ENCODE data around the gene SLC17A8.
"Not testable (repeated sequence)": the region's sequence is repeated elsewhere in the genome, so short reads cannot be mapped to it uniquely, and the experiment has no call there.

SLC17A8 gene

DNA sequence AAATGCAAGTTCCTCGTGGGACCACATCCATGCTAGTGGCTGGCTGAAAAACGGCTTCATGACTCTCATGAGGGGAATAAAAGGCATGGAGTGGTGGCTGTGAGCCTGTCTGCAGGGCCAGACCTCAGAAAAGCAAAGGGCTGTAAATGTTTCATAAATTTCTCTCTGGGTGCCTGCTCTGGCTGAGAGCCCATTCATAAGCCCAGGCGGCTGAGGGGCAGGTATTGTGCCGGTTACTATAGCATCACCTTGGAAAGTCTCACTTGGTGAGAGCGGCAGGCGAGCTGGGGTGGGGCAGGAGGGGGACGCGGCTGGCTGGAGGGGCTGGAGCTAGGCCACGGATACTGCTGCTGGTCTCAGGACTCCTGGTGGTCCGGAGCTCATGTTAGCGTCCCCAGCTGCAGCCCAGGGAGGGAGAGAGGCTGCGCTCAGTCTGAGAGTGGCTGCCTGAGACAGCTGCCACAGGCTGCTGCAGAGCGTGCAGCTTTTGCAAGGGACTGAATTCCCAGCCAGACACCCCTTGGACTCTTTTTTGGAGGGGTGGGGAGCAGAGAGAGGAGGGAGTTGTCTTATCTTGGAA is at the start of gene SLC17A8:
SLC17A8 (plus strand) TSS at position 431 of the 580 bp plus-strand sequence. CDS start 318 bp downstream, outside the sequence.
- DNase-seq, result peak; percentile 79

GRCh38 chr12:100308138-100308537 is 48.7 kb upstream of the SLC17A8 start:
- not testable (repeated sequence) for DNase-seq

GRCh38 chr12:100311317-100311716 is 45.6 kb upstream of the SLC17A8 start:
- DNase-seq, result no peak

DNA sequence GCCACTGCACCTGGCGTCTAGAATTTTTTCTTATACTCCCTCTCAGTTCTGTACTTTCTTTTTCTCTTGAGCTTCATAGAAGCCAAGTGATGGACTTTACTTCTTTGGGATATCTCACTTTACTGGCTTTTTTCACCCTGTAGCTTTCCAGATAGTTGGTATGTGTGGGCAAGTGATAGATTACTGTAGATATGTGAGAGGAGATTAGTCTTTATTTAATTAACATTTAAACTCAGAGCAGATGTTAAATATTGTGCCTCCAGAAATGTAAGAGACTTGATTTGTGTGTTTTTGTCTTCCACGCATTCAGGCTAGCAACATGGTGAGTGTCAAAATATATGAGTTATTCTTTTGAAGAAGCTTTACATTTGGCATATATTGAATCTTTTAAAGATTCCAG is 39.5 kb upstream of the SLC17A8 start:
- DNase-seq, result no peak

- DNase-seq, result no peak
Observed at GRCh38 chr12:100324498-100324897, 32.4 kb upstream of the SLC17A8 start.

GRCh38 chr12:100326208-100326607 is 30.7 kb upstream of the SLC17A8 start:
- DNase-seq, result no peak

- DNase-seq, result no peak
Observed at GRCh38 chr12:100329800-100330199, 27.1 kb upstream of the SLC17A8 start.

- no peak for DNase-seq
Observed at GRCh38 chr12:100331871-100332270, 25.0 kb upstream of the SLC17A8 start.

- no peak for DNase-seq
Observed at GRCh38 chr12:100332852-100333251, 24.0 kb upstream of the SLC17A8 start.

DNA sequence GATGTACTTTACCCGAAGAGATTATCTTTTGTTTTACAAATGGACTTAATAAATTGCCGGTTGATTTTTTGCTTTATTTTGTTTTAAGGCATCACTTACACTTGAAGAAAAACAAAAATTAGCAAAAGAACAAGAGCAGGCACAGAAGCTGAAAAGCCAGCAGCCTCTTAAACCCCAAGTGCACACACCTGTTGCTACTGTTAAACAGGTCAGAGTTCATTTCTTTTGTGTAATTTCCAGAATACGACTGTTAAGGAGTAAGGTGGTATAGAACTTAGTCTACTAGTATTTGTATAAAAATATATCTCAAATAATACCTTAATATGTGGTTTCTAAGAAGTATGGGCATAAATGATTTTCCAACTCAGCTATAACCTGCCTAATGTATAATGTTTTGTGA is 19.6 kb upstream of the SLC17A8 start:
- DNase-seq, result no peak

DNA sequence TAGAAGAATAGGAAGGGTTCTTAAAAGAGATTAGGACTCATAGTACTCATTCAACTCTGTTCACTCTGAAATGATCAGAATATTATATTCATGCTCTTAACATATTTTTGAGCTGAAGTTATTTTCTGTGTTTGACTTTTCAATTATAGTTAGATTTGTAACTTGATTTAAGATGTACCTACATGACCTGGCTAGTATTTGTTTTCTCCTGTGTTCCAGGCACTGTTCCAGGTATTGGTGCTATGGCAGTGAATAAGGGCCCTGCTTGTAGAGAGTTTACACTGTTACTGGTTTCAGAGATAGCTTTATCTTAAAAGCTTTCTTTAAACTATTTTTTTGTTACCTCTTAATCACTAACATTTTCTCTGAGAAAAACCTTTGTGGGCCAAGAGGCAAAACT is 19.1 kb upstream of the SLC17A8 start:
- no peak for DNase-seq

DNA sequence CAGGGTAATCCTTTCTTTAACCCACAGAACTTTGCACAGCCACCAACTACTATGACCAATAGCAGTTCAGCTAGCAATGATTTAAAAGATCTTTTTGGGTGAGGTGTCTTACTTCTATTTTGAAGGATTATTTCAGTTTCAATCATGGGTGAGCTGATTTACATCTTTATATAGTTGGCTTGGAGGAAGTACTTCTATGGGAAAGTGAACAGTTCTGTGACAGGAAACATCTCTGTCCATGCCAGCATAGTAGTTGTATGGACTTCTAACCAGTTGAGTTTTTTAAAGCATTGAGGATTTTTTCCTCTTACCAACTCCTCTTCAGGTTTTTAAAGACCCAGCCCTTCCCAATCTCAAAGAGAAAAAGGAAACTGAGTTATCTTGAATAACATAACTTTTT is 17.8 kb upstream of the SLC17A8 start:
- no peak for DNase-seq

- DNase-seq, result not testable (repeated sequence)
Observed at GRCh38 chr12:100342897-100343296, 14.0 kb upstream of the SLC17A8 start.

- not testable (repeated sequence) for DNase-seq
Observed at GRCh38 chr12:100344351-100344750, 12.5 kb upstream of the SLC17A8 start.

DNA sequence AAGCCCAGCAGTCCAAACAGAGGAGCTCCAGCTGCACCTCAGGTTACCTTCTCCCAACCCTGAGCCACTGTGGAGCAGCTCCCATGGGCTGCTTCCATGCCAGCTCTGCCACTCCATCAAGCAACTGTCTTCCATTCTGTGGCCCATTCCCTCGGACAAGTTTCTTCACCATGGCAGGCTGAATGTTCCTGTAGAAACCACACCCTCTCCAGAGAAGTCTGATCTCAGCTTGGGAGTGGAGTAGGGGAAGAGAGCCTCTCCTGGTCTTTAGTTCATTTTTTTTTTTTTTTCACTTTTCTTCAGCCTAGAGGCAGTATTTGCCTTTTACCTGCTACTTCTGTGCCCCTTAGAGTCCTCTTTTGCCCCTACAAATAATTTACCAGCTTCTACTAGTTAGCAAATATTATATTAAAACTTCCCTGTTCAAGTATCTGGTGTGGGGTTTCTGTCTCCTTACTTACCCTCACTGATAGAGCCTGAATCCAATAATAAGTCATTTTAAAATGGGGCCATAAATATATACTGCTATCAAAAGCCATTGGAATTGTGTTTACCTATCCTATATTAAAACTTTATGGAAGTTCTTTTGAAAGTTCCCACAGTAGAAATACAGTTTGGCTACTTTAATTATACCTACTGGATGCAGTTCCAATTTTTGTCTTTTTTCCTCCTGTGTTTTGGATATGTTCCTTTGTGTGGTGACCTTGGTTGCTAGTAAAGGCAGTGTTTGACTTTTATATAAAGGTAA is 11.7 kb upstream of the SLC17A8 start:
- DNase-seq, result no peak

GRCh38 chr12:100346660-100347059 is 10.2 kb upstream of the SLC17A8 start:
- DNase-seq, result no peak

GRCh38 chr12:100348657-100349454 is 8.0 kb upstream of the SLC17A8 start:
- DNase-seq, result peak; percentile 64

GRCh38 chr12:100359248-100359647 is 2.4 kb downstream of the SLC17A8 start:
- DNase-seq, result no peak

DNA sequence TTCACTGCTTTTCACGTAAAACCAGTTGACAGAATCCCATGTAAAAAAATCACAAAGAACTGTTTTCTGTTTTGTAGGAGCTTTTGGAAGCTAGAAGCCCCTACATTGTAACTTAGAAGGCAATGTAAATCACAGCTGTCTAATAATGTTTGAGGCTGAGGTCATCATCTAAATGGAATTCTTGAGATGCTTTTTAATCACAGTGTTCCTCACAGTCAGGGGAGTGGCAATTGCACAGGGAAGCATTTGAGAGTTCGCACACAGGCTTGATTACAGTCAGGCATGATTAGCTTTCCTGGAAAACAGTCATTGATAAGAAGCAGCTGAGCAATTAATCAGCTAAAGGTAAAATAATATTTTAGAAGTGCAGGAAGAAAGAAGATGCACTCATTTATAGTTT is 2.9 kb downstream of the SLC17A8 start:
- no peak for DNase-seq

GRCh38 chr12:100360450-100360849 is 3.6 kb downstream of the SLC17A8 start:
- DNase-seq, result no peak

GRCh38 chr12:100364324-100364723 is 7.5 kb downstream of the SLC17A8 start:
- DNase-seq, result no peak

GRCh38 chr12:100365411-100365810 is 8.5 kb downstream of the SLC17A8 start:
- DNase-seq, result no peak

DNA sequence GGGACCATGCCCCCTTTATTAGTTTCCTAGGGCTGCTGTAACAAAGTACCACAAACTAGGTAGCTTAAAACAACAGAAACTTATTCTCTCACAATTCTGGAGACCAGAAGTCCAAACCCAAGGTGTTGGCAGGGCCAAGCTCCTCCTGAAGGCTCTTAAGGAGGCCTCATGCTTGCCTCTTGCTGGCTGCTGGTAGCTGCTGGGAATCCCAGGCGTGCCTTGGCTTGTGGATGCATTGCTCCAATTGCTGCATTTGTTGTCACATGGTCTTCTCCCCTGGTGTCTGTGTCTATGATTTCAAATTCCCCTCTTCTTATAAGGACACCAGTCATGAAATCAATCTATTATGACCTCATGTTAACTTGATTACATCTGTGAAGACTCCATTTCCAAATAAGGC is 11.2 kb downstream of the SLC17A8 start:
- DNase-seq, result no peak

- DNase-seq, result no peak
Observed at GRCh38 chr12:100371146-100371545, 14.3 kb downstream of the SLC17A8 start.

Data from NCI-H526 treated with DMSO at 0.1 percent for 48 hours (cell line).